GM21515 (cell line): Measurements from ENCODE around the gene DNLZ.

ENCODE experiments used
- ATAC-seq: cut with Tn5 transposase; IDR thresholded peaks from one replicate; pipeline ENCODE4 v1.9.1; 2021; ENCODE audit not compliant: unreplicated experiment

DNLZ gene

GRCh38 chr9:136397643-136398042 is 34.1 kb upstream of the DNLZ start:
- no peak for ATAC-seq

- ATAC-seq: no peak
Measured at GRCh38 chr9:136396219-136396515, 32.6 kb upstream of the DNLZ start.

GRCh38 chr9:136395345-136396218 is 32.0 kb upstream of the DNLZ start:
- ATAC-seq: no peak

GRCh38 chr9:136395020-136395340 is 31.4 kb upstream of the DNLZ start:
- no peak for ATAC-seq

- no peak for ATAC-seq
Measured at GRCh38 chr9:136394312-136395019, 30.9 kb upstream of the DNLZ start.

GRCh38 chr9:136393531-136393930 is 30.0 kb upstream of the DNLZ start:
- no peak for ATAC-seq

- ATAC-seq: no peak
Measured at GRCh38 chr9:136392538-136393449, 29.2 kb upstream of the DNLZ start.

GRCh38 chr9:136391737-136392537 is 28.4 kb upstream of the DNLZ start:
- no peak for ATAC-seq

- ATAC-seq: no peak
Measured at GRCh38 chr9:136389396-136389795, 25.9 kb upstream of the DNLZ start.

- no peak for ATAC-seq
Measured at GRCh38 chr9:136387217-136387616, 23.7 kb upstream of the DNLZ start.

GRCh38 chr9:136386018-136386417 is 22.5 kb upstream of the DNLZ start:
- ATAC-seq: no peak

GRCh38 chr9:136385015-136385414 is 21.5 kb upstream of the DNLZ start:
- ATAC-seq: no peak

GRCh38 chr9:136383436-136383835 is 19.9 kb upstream of the DNLZ start:
- ATAC-seq: no peak

- no peak for ATAC-seq
Measured at GRCh38 chr9:136381966-136382513, 18.5 kb upstream of the DNLZ start.

- no peak for ATAC-seq
Measured at GRCh38 chr9:136381311-136381710, 17.8 kb upstream of the DNLZ start.

GRCh38 chr9:136380381-136380780 is 16.8 kb upstream of the DNLZ start:
- ATAC-seq: no peak

GRCh38 chr9:136379891-136380290 is 16.3 kb upstream of the DNLZ start:
- no peak for ATAC-seq

GRCh38 chr9:136379401-136379800 is 15.9 kb upstream of the DNLZ start:
- no peak for ATAC-seq

GRCh38 chr9:136379003-136379287 is 15.4 kb upstream of the DNLZ start:
- no peak for ATAC-seq

- no peak for ATAC-seq
Measured at GRCh38 chr9:136378170-136379002, 14.8 kb upstream of the DNLZ start.
